Stimulated activated CD4-positive, alpha-beta T cell treated with anti-CD3 and anti-CD28 coated beads, Interleukin-2, amount 100 ng/mL, for 4 hours (primary cell): ENCODE results near the gene PSME3.
"Not testable (repeated sequence)": the region's sequence is repeated elsewhere in the genome, so short reads cannot be mapped to it uniquely, and the experiment has no call there.

ENCODE experiments used
- DNase-seq: peaks from one replicate; pipeline ENCODE4 v3.0.0-alpha.2; 2020; ENCODE audit warnings: low read depth

The PSME3 gene

GRCh38 chr17:42851371-42852240, 18.4 kb downstream of the PSME3 start:
- DNase-seq = not testable (repeated sequence)

DNA sequence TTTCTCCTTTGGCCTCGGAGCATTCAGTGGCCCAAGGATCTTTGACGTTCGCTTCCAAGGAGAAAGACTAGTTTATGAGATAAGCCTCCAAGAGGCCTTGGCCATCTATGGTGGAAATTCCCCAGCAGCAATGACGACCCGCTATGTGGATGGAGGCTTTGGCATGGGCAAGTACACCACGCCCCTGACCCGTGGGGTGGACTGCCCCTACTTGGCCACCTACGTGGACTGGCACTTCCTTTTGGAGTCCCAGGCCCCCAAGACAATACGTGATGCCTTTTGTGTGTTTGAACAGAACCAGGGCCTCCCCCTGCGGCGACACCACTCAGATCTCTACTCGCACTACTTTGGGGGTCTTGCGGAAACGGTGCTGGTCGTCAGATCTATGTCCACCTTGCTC, 19.2 kb downstream of the PSME3 start:
- no peak for DNase-seq

GRCh38 chr17:42853004-42853403, 19.8 kb downstream of the PSME3 start:
- DNase-seq = no peak

DNA sequence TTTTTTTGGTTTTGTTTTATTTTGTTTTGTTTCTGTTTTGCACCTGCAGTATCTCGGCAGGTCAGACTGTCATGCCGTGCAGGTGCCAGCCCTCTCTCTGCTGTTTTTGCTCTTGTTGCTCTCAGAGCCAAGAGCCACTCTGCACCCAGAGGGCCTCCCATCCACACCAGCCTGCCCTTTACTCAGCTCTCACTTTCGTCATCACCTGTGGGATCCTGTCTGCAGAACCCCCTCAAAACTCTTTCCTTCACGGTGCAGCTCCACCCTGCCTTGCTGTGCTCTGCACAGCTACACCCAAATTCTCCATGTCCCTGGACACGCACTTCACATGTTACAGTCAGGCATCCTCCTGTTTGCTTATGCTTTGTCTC, 20.4 kb downstream of the PSME3 start:
- no peak for DNase-seq

DNA sequence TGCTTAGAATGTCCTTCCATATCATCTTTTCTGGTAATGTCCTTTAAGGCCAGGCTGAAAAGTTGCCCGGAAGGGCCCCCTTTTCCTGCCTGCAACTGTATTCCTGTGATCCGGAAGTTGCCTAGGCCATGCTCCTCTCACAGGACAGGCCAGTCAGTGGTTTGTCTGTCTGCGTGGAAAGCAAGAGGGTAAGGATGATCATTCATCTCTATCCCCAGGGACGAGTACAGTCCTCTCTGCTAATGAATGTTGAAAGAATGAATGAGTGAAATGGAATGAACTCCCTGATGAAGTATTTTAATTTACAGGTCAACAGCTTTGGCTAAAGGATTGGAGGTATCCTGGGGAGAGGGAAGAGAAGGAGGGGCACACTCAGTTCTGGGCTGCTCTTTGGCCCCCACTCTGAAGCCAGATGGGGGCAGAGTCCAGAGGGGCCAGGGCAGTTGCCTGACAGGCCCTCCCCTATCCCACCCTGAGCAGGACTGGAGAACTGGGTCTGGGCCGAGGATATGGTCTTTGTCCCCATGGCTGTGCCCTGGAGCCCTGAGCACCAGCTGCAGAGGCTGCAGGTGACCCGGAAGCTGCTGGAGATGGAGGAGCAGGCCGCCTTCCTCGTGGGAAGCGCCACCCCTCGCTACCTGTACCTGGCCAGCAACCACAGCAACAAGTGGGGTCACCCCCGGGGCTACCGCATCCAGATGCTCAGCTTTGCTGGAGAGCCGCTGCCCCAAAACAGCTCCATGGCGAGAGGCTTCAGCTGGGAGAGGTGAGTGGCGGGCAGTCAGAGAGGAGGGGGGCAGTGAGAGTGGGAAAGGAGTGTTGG, 21.0 kb downstream of the PSME3 start:
- no peak for DNase-seq

GRCh38 chr17:42855048-42855596, 21.9 kb downstream of the PSME3 start:
- DNase-seq = no peak

DNA sequence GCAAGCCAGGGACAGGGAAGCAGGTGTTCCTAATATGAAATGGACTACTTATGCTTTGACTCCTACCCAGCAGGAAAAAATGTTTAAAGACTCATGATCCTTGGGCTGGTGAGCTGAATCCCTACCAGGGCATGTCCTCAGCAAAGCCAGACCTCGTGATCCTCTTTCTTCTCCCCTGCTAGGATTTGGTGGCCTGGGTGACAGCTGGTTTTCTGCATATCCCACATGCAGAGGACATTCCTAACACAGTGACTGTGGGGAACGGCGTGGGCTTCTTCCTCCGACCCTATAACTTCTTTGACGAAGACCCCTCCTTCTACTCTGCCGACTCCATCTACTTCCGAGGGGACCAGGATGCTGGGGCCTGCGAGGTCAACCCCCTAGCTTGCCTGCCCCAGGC, 22.9 kb downstream of the PSME3 start:
- not testable (repeated sequence) for DNase-seq

GRCh38 chr17:42856516-42856915, 23.3 kb downstream of the PSME3 start:
- not testable (repeated sequence) for DNase-seq

GRCh38 chr17:42857389-42857788, 24.2 kb downstream of the PSME3 start:
- no peak for DNase-seq

- no peak for DNase-seq
Measured at GRCh38 chr17:42865638-42866094, 32.5 kb downstream of the PSME3 start.

DNA sequence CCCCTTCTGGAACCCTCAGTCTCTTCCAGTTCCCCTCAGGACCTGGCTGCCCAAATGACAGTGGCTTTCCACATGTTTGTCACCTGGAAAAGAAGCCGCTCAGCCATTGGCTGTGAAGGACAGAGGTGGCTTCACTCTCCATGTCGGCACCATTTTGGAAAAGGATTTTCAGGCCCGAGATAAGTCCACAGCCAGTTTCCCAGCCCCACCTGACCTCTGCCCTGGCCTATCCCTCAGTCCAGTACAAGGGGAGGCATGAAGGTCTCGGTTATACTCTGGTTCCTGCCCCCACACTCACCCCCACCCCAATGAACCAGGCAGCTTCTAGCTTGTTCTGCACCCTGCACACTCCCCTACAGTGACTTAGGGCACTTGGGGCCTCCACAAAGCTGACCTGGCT, 33.0 kb downstream of the PSME3 start:
- DNase-seq = no peak

DNA sequence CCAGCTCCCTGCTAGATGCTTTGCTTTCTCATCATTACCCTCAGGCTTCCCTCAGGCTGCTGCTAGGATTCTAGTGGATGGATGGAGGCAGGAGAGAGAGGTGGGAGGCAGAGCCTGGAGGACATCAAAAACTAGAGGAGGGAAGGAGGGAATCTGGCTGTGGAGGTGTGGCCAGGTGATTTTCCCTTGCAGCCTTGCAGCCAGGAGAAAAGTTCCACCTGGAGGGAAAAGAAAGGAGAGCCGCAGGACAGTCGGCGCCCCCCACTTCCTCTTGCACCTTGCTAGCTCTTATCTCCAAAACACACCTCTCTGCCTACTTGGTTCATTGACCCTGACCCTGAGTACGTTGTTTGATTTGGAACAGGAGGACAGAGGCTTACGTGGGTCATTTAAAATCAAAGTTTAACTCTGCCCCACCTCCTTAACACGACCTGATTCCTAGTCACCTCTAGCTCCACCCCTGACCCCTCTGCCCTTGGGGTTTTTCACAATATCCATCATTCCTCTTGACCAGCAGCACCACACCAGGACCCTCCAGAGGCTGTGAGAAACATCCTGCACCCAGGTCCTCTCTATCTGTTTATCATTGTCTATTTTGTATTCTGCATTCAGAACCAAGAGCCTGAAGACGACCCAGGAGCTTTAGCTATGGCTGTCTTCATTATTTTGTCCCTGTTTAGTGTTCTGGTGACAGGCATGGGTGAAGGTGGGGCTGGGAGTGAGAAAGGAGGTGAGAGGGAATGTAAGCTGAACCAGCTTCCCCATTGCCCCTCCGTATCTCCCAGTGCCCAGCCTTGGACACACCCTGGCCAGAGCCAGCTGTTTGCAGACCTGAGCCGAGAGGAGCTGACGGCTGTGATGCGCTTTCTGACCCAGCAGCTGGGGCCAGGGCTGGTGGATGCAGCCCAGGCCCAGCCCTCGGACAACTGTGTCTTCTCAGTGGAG, 33.7 kb downstream of the PSME3 start:
- no peak for DNase-seq

DNA sequence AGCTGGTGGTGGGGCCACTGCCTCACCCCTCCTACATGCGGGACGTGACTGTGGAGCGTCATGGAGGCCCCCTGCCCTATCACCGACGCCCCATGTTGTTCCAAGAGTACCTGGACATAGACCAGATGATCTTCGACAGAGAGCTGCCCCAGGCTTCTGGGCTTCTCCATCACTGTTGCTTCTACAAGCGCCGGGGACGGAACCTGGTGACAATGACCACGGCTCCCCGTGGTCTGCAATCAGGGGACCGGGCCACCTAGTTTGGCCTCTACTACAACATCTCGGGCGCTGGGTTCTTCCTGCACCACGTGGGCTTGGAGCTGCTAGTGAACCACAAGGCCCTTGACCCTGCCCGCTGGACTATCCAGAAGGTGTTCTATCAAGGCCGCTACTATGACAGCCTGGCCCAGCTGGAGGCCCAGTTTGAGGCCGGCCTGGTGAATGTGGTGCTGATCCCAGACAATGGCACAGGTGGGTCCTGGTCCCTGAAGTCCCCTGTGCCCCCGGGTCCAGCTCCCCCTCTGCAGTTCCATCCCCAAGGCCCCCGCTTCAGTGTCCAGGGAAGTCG, 34.6 kb downstream of the PSME3 start:
- DNase-seq = not testable (repeated sequence)

DNA sequence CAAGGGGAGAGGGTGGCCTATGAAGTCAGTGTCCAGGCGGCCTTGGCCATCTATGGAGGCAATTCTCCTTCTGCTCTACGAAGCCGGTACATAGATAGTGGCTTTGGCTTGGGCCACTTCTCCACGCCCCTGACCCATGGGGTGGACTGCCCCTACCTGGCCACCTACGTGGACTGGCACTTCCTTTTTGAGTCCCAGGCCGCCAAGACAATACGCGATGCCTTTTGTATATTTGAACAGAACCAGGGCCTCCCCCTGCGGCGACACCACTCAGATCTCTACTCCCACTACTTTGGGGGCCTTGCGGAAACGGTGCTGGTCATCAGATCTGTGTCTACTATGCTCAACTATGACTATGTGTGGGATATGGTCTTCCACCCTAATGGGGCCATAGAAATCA, 35.1 kb downstream of the PSME3 start:
- DNase-seq = no peak

- no peak for DNase-seq
Measured at GRCh38 chr17:42871647-42872046, 38.5 kb downstream of the PSME3 start.

- no peak for DNase-seq
Measured at GRCh38 chr17:42872251-42872965, 39.2 kb downstream of the PSME3 start.

DNA sequence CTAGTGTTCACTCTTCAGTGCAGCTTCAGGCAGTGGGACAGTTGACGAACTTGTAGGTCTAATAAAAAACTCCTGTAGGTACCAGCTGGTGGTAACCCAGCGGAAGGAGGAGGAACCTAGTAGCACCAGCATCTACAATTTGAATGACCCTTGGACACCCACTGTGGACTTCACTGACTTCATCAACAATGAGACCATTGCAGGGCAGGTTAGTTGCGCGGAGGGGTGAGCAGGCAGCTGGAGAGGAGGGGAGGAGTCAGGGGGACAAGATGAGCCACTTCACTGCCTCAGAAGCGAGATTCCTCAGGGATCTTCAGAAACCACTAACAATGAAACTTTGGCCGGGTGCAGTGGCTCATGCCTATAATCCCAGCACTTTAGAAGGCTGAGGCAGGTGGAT, 40.1 kb downstream of the PSME3 start:
- no peak for DNase-seq

GRCh38 chr17:42873932-42874695, 40.9 kb downstream of the PSME3 start:
- not testable (repeated sequence) for DNase-seq

GRCh38 chr17:42877037-42877436, 43.8 kb downstream of the PSME3 start:
- no peak for DNase-seq
